Neural cell (in vitro differentiated cells): ENCODE data around the gene ASPM.

ENCODE experiments used
- POLR2AphosphoS5 ChIP-seq: IDR thresholded peaks from 2 replicates; pipeline ENCODE4 v1.6.1; 2012
- SMC3 ChIP-seq: fragments of 450-650 bp; conservative IDR thresholded peaks from 2 replicates; pipeline ENCODE4 v1.6.1; 2014; ENCODE audit warnings: antibody characterized with exemption, mild to moderate bottlenecking, moderate library complexity; ENCODE audit not compliant: poor library complexity
- TF ChIP-seq, protein P1 (sequence below): fragments of 450-650 bp; IDR thresholded peaks from 2 replicates; pipeline ENCODE4 v1.5.1; 2014; ENCODE audit warnings: antibody characterized with exemption, mild to moderate bottlenecking, moderate library complexity; ENCODE audit not compliant: poor library complexity, severe bottlenecking

DNA sequence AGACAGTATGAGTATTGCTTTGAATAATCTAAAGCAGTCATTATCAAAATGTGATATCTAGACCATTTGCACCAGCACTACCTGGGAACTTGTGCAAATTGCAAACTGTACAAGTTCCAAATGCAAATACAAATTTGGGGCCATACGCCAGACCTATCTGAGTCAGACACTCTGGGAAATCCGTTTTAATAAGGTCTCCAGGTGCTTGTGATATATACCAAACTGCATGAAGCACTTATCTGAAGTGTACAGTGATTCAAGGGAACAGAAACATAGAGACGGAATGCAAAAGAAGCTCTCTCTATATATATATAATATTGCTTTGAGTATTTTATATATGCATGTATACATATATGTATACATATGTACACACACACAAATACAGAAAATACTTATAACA is 36.2 kb upstream of the ASPM start:
- TF ChIP-seq, protein P1, sequence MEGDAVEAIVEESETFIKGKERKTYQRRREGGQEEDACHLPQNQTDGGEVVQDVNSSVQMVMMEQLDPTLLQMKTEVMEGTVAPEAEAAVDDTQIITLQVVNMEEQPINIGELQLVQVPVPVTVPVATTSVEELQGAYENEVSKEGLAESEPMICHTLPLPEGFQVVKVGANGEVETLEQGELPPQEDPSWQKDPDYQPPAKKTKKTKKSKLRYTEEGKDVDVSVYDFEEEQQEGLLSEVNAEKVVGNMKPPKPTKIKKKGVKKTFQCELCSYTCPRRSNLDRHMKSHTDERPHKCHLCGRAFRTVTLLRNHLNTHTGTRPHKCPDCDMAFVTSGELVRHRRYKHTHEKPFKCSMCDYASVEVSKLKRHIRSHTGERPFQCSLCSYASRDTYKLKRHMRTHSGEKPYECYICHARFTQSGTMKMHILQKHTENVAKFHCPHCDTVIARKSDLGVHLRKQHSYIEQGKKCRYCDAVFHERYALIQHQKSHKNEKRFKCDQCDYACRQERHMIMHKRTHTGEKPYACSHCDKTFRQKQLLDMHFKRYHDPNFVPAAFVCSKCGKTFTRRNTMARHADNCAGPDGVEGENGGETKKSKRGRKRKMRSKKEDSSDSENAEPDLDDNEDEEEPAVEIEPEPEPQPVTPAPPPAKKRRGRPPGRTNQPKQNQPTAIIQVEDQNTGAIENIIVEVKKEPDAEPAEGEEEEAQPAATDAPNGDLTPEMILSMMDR = no peak
- TF ChIP-seq POLR2AphosphoS5 (no peak), SMC3 (no peak)
